Measurements from ENCODE around the gene RCAN3.
"Not testable (repeated sequence)": the region's sequence is repeated elsewhere in the genome, so short reads cannot be mapped to it uniquely, and the experiment has no call there.

Gene RCAN3

GRCh38 chr1:24515671-24516209 lies 13.1 kb downstream of the RCAN3 start:
- peak; percentile 70 for DNase-seq

- no peak for DNase-seq
Measured at GRCh38 chr1:24516506-24516905, 13.9 kb downstream of the RCAN3 start.

GRCh38 chr1:24517898-24518297 lies 15.3 kb downstream of the RCAN3 start:
- no peak for DNase-seq

GRCh38 chr1:24520282-24520681 lies 17.6 kb downstream of the RCAN3 start:
- not testable (repeated sequence) for DNase-seq

- no peak for DNase-seq
Measured at GRCh38 chr1:24525606-24526005, 23.0 kb downstream of the RCAN3 start.

GRCh38 chr1:24526045-24526444 lies 23.4 kb downstream of the RCAN3 start:
- no peak for DNase-seq

- DNase-seq, result no peak
Measured at GRCh38 chr1:24526940-24527542, 24.4 kb downstream of the RCAN3 start.

GRCh38 chr1:24528744-24529143 lies 26.1 kb downstream of the RCAN3 start:
- DNase-seq, result no peak

GRCh38 chr1:24529292-24529691 lies 26.7 kb downstream of the RCAN3 start:
- DNase-seq, result not testable (repeated sequence)

GRCh38 chr1:24535021-24535424 lies 32.4 kb downstream of the RCAN3 start:
- no peak for DNase-seq

- no peak for DNase-seq
Measured at GRCh38 chr1:24535778-24536177, 33.1 kb downstream of the RCAN3 start.

- DNase-seq, result no peak
Measured at GRCh38 chr1:24536391-24536840, 33.8 kb downstream of the RCAN3 start.

GRCh38 chr1:24540051-24540905 lies 37.6 kb downstream of the RCAN3 start:
- DNase-seq, result no peak

- peak; percentile 44 for DNase-seq
Measured at GRCh38 chr1:24540906-24541710, 38.5 kb downstream of the RCAN3 start.

GRCh38 chr1:24541711-24542346 lies 39.2 kb downstream of the RCAN3 start:
- DNase-seq, result no peak

GRCh38 chr1:24544239-24544638 lies 41.6 kb downstream of the RCAN3 start:
- DNase-seq, result no peak

GRCh38 chr1:24545662-24546061 lies 43.0 kb downstream of the RCAN3 start:
- DNase-seq, result no peak

GRCh38 chr1:24547195-24547594 lies 44.6 kb downstream of the RCAN3 start:
- no peak for DNase-seq

GRCh38 chr1:24548070-24548469 lies 45.4 kb downstream of the RCAN3 start:
- no peak for DNase-seq

GRCh38 chr1:24549210-24549609 lies 46.6 kb downstream of the RCAN3 start:
- not testable (repeated sequence) for DNase-seq

- DNase-seq, result no peak
Measured at GRCh38 chr1:24551290-24551959, 48.8 kb downstream of the RCAN3 start.

GRCh38 chr1:24551960-24552571 lies 49.4 kb downstream of the RCAN3 start:
- peak; percentile 18 for DNase-seq

Measured in NCI-H226 (cell line).